Upper lobe of left lung (tissue), 6 donors: ENCODE data around the gene NDUFA8. TPM values are rescaled to one million over a fixed set of nuclear protein-coding genes. Genes with fewer than 3 reads are reported as not detected.
A peak's percentile ranks its signal among the peaks of the same experiment; 100 is the strongest.

Experiments used
- ATAC-seq, 2 donors: fragments of 200-7000 bp; cut with Tn5 transposase; one replicate each; pipeline ENCODE4 v1.9.1; 2022; ENCODE audit warnings: mild to moderate bottlenecking in 2 of 2, moderate library complexity in 2 of 2; ENCODE audit not compliant: low FRiP score in 2 of 2
- DNase-seq, 2 donors: peaks; one replicate each; pipeline ENCODE4 v3.0.0-alpha.2; 2019 to 2020
- H3K27ac ChIP-seq, 4 donors: fragments of 200-600 bp; sonication (generic); one replicate each; pipeline ENCODE4 v1.5.1; 2016 to 2019
- H3K27me3 ChIP-seq, 4 donors: fragments of 200-600 bp; sonication (generic); one replicate each; pipeline ENCODE4 v1.5.1; 2017 to 2019
- H3K36me3 ChIP-seq, 4 donors: fragments of 200-600 bp; sonication (generic); one replicate each; pipeline ENCODE4 v1.5.1; 2016 to 2019
- H3K4me1 ChIP-seq, 4 donors: fragments of 200-600 bp; sonication (generic); one replicate each; pipeline ENCODE4 v1.5.1; 2018 to 2019
- H3K4me3 ChIP-seq, 4 donors: fragments of 200-600 bp; sonication (generic); one replicate each; pipeline ENCODE4 v1.5.1; 2017 to 2019; ENCODE audit warnings: mild to moderate bottlenecking in 2 of 4, moderate library complexity in 1 of 4
- H3K9me3 ChIP-seq, 4 donors: fragments of 200-600 bp; sonication (generic); one replicate each; pipeline ENCODE4 v1.5.1; 2018 to 2019
- CTCF ChIP-seq, 6 experiments: fragments of 450-650 bp in 4 of 6; fragments of 200-600 bp in 2 of 6; sonication (generic) in 2 of 6; IDR thresholded peaks; one replicate each; pipeline ENCODE4 v1.5.1; 2016 to 2019; ENCODE audit warnings: antibody characterized with exemption in 6 of 6
- EP300 ChIP-seq, 4 donors: sonication (generic); formaldehyde crosslinking; IDR thresholded peaks; one replicate each; pipeline ENCODE4 v1.5.1; 2017; ENCODE audit warnings: antibody characterized with exemption in 4 of 4, control low read depth in 2 of 4
- POLR2A ChIP-seq, 4 donors: fragments of 450-650 bp; IDR thresholded peaks; one replicate each; pipeline ENCODE4 v1.5.1; 2016 to 2017; ENCODE audit warnings: antibody characterized with exemption in 4 of 4, mild to moderate bottlenecking in 2 of 4
- POLR2AphosphoS5 ChIP-seq, 2 donors: sonication (generic); formaldehyde crosslinking; IDR thresholded peaks; one replicate each; pipeline ENCODE4 v1.5.1; 2017; ENCODE audit warnings: antibody characterized with exemption in 2 of 2
- WGBS, 2 donors: methylation state at CpG; one replicate each; pipeline ENCODE4 v1.1.5; 2017 to 2018; 5-methylcytosine and 5-hydroxymethylcytosine counted together
- total RNA-seq, 6 donors: library from RNA; depleted of rRNA in 4 of 6; stranded (reverse); fragments of >200 nt in 4 of 6; gene quantifications; one replicate each; pipeline versions ENCODE4 v1.1.0 to v1.2.1, GENCODE V29; 2016 to 2021
- donor health status: DM: no; HTN: no; CAD: no; lungs with moderate emphysema.
- donor health status: DM: no; HTN: yes; CAD: no; lungs with severe emphysema.

Gene NDUFA8
- total RNA-seq, 6 donors from 2014 or later = 25.6 to 46.5 (median 35.5) TPM

DNA sequence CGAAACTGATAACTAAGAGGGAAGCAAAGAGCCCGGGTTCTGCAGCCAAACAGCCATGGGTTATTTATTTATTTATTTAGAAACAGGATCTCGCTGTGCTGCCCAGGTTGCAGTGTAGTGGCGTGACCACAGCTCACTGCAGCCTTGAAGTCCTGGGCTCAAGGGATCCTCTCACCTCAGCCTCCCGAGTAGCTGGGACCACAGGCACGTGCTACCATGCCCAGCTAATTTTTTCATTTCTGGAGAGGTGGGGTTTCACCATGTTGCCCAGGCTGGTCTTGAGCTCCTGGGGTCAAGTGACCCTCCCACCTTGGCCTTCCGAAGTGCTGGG, 24.1 kb downstream of the NDUFA8 start:
- H3K27ac ChIP-seq = no peak overlapping the region
- peaks cover 12 to 14% (median 13%) of the 10 kb centered on the region in 4 donors for H3K4me1 ChIP-seq
- no peaks in the 10 kb centered on the region for H3K36me3 ChIP-seq
- no peak for TF ChIP-seq CTCF (IDR thresholded peaks at IDR 0.05)
- TF ChIP-seq EP300 (IDR thresholded peaks at IDR 0.05) = no peak
- TF ChIP-seq POLR2AphosphoS5 (IDR thresholded peaks at IDR 0.05) = no peak
- no peak for TF ChIP-seq POLR2A (IDR thresholded peaks at IDR 0.05)
- no peak overlapping the region for H3K4me3 ChIP-seq
- no peak for DNase-seq
- no peak for ATAC-seq
- H3K27me3 ChIP-seq = no peaks in the 10 kb centered on the region
- 94 to 95% methylated on average over 7 of the region's 7 CpGs for WGBS, 2 donors
- H3K9me3 ChIP-seq = no peaks in the 10 kb centered on the region

GRCh38 chr9:122134822-122135528, 24.6 kb downstream of the NDUFA8 start:
- Histone ChIP-seq H3K9me3 (no peaks in the 10 kb centered on the region), H3K4me3 (no peak overlapping the region), H3K27ac (no peak overlapping the region), H3K27me3 (no peaks in the 10 kb centered on the region), H3K4me1 (peaks cover 12 to 14% (median 13%) of the 10 kb centered on the region in 4 donors), H3K36me3 (no peaks in the 10 kb centered on the region)
- 59 to 60% methylated on average over 10 to 12 of the region's 12 CpGs for whole genome bisulfite sequencing, 2 donors
- DNase-seq (no peak), ATAC-seq (no peak)
- TF ChIP-seq CTCF (IDR thresholded peaks at IDR 0.05) (no peak), POLR2A (IDR thresholded peaks at IDR 0.05) (no peak), POLR2AphosphoS5 (IDR thresholded peaks at IDR 0.05) (no peak), EP300 (IDR thresholded peaks at IDR 0.05) (no peak)

DNA sequence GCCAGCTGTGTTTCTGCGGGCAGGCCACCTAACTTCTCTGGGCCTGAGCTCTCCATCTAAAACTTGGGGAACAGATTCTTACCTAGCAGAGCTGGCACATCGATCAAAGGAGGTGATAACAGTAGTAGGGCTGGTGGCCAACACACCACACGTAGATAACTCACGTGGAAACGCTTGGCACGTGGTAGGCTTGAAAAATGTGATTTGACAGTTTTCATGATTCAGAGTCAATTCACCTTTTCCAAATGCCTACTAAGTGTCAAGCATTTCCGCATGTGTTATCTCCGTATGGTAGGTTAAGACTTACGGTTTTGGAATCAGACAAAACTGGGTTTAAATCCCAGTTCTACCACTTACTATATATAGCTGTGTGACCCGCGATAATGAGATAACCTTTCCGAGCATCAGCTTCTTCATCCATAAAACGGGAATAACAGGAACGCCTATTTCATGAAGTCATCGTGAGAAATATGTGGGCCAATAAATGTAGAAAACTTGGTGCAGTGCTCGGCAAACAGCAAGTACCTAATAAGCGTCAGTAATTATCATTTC, 25.5 kb downstream of the NDUFA8 start:
- no peak overlapping the region for H3K27ac ChIP-seq
- H3K4me3 ChIP-seq = no peak overlapping the region
- no peaks in the 10 kb centered on the region for H3K9me3 ChIP-seq
- peaks cover 12 to 18% (median 13%) of the 10 kb centered on the region in 4 donors for H3K4me1 ChIP-seq
- no peak for DNase-seq
- no peaks in the 10 kb centered on the region for H3K27me3 ChIP-seq
- TF ChIP-seq POLR2AphosphoS5 (IDR thresholded peaks at IDR 0.05) (no peak), POLR2A (IDR thresholded peaks at IDR 0.05) (no peak), EP300 (IDR thresholded peaks at IDR 0.05) (no peak), CTCF (IDR thresholded peaks at IDR 0.05) (no peak)
- H3K36me3 ChIP-seq = no peaks in the 10 kb centered on the region
- WGBS, 2 donors = 76 to 83% methylated on average over 12 to 17 of the region's 17 CpGs
- ATAC-seq = no peak

DNA sequence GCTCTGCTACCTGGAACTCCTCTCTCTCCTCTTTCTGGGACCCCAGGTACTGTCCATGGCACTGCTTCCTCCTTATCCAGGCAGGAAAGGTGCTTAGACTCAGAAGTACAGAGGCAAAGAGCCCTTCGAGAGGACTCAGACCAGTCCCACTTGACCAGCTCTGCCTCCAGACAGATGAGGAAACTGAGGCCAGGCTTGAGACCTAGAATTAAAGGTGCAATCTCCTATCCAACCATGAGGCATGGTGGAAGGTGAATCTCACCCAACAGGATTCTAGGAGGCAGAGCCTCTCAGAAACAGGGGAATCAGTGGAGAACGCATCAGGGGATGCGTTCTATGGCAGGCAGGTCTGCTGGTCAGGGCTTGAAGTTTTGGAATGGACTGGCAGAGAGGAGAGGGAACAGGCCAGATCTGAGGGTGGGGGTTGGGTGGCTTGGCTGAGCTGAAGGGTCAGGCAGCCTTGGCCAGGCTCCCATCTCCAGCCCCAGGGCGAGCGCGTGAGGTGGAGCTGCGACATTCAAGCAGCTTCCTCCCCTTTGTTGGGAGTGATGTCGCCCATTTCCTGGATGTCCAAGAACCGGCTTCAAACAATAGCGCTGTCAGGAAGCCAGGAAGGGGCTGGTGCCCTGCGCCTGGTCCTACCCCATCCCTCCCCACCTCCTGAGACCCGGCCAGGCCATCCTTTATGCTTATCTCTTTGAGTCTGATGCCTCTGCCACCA, 26.2 kb downstream of the NDUFA8 start:
- ATAC-seq = no peak
- peaks cover 12 to 23% (median 17%) of the 10 kb centered on the region in 4 donors for H3K4me1 ChIP-seq
- H3K27ac ChIP-seq = no peak overlapping the region
- no peaks in the 10 kb centered on the region for H3K36me3 ChIP-seq
- H3K4me3 ChIP-seq = no peak overlapping the region
- DNase-seq = peak; percentile 42 to 59
- WGBS, 2 donors = 60 to 71% methylated on average over 7 to 8 of the region's 12 CpGs
- H3K27me3 ChIP-seq = no peaks in the 10 kb centered on the region
- TF ChIP-seq EP300 (IDR thresholded peaks at IDR 0.05) = peak in 1 of 4 donors; percentile 49
- TF ChIP-seq POLR2A (IDR thresholded peaks at IDR 0.05) = no peak
- TF ChIP-seq POLR2AphosphoS5 (IDR thresholded peaks at IDR 0.05) = peak; percentile 46 to 73
- no peak for TF ChIP-seq CTCF (IDR thresholded peaks at IDR 0.05)
- no peaks in the 10 kb centered on the region for H3K9me3 ChIP-seq
